Trophoblast cell (in vitro differentiated cells and primary cell): ENCODE results near the gene PDPK1.

Experiments
- DNase-seq, 2 donors: peaks; one replicate each; pipeline ENCODE4 v3.0.0-alpha.2; 2016
- H2AFZ ChIP-seq: 2 replicates; pipeline ENCODE4 v1.6.1; 2013; ENCODE audit warnings: low read length, moderate library complexity, mild to moderate bottlenecking; ENCODE audit not compliant: insufficient read depth, poor library complexity
- H2AK5ac ChIP-seq: 2 replicates; pipeline ENCODE4 v1.6.1; 2013; ENCODE audit warnings: mild to moderate bottlenecking, low read length
- H2BK120ac ChIP-seq: 2 replicates; pipeline ENCODE4 v1.6.1; 2013; ENCODE audit warnings: low read length, mild to moderate bottlenecking, moderate library complexity; ENCODE audit not compliant: insufficient read depth, poor library complexity
- H2BK12ac ChIP-seq: 2 replicates; pipeline ENCODE4 v1.6.1; 2013; ENCODE audit warnings: mild to moderate bottlenecking, low read length, moderate library complexity
- H2BK5ac ChIP-seq: 2 replicates; pipeline ENCODE4 v1.6.1; 2013; ENCODE audit warnings: low read length, low read depth, moderate library complexity, mild to moderate bottlenecking; ENCODE audit not compliant: poor library complexity
- H3K14ac ChIP-seq: 2 replicates; pipeline ENCODE4 v1.6.1; 2013; ENCODE audit warnings: mild to moderate bottlenecking, low read length
- H3K18ac ChIP-seq: 2 replicates; pipeline ENCODE4 v1.6.1; 2013; ENCODE audit warnings: mild to moderate bottlenecking, low read length
- H3K23ac ChIP-seq: 2 replicates; pipeline ENCODE4 v1.6.1; 2013; ENCODE audit warnings: low read length
- H3K27ac ChIP-seq: 2 replicates; pipeline ENCODE4 v1.5.1; 2013; ENCODE audit warnings: low read depth, mild to moderate bottlenecking, inconsistent platforms, low read length, moderate library complexity
- H3K27me3 ChIP-seq: 2 replicates; pipeline ENCODE4 v1.6.1; 2013; ENCODE audit warnings: inconsistent platforms, mild to moderate bottlenecking, low read length, moderate library complexity; ENCODE audit not compliant: insufficient read depth
- H3K36me3 ChIP-seq, 2 experiments: 1 replicate in 1 of 2; 2 replicates in 1 of 2; pipeline ENCODE4 v1.6.1; 2013; ENCODE audit warnings: low read length in 2 of 2, mild to moderate bottlenecking in 2 of 2, moderate library complexity in 1 of 2; ENCODE audit not compliant: insufficient read depth in 2 of 2, control insufficient read depth in 1 of 2
- H3K4ac ChIP-seq: 2 replicates; pipeline ENCODE4 v1.6.1; 2013; ENCODE audit warnings: low read depth, mild to moderate bottlenecking, low read length, moderate library complexity
- H3K4me1 ChIP-seq, 2 experiments: 1 replicate in 1 of 2; 2 replicates in 1 of 2; pipeline ENCODE4 v1.6.1; 2013; ENCODE audit warnings: low read length in 2 of 2, mild to moderate bottlenecking in 2 of 2, moderate library complexity in 1 of 2; ENCODE audit not compliant: insufficient read depth in 2 of 2, control insufficient read depth in 1 of 2
- H3K4me2 ChIP-seq: 2 replicates; pipeline ENCODE4 v1.6.1; 2013; ENCODE audit warnings: inconsistent platforms, mild to moderate bottlenecking, low read length, moderate library complexity
- H3K4me3 ChIP-seq: 2 replicates; pipeline ENCODE4 v1.5.1; 2013; ENCODE audit warnings: mild to moderate bottlenecking, low read depth, low read length, inconsistent platforms
- H3K79me1 ChIP-seq: one replicate; pipeline ENCODE4 v1.6.1; 2013; ENCODE audit warnings: low read length
- H3K79me2 ChIP-seq: 2 replicates; pipeline ENCODE4 v1.6.1; 2013; ENCODE audit warnings: low read length, mild to moderate bottlenecking; ENCODE audit not compliant: control insufficient read depth, insufficient read depth, poor library complexity
- H3K9ac ChIP-seq: 2 replicates; pipeline ENCODE4 v1.6.1; 2013; ENCODE audit warnings: mild to moderate bottlenecking, low read length
- H3K9me3 ChIP-seq: 2 replicates; pipeline ENCODE4 v1.6.1; 2013; ENCODE audit warnings: low read depth, mild to moderate bottlenecking, control low read depth, inconsistent platforms, low read length; ENCODE audit not compliant: insufficient read depth
- H4K12ac ChIP-seq: 2 replicates; pipeline ENCODE4 v1.6.1; 2013; ENCODE audit warnings: low read depth, mild to moderate bottlenecking, low read length, moderate library complexity
- H4K8ac ChIP-seq: 2 replicates; pipeline ENCODE4 v1.6.1; 2013; ENCODE audit warnings: low read depth, mild to moderate bottlenecking, low read length, moderate library complexity
- H4K91ac ChIP-seq: one replicate; pipeline ENCODE4 v1.6.1; 2013; ENCODE audit warnings: low read depth, mild to moderate bottlenecking, low read length, moderate library complexity
- WGBS: extraction: QIAGEN DNeasy Blood & Tissue Kit; methylation state at CpG from one replicate; pipeline ENCODE4 v1.1.7; 2013; ENCODE audit warnings: missing lambda C conversion rate; ENCODE audit not compliant: insufficient read length, insufficient coverage; ENCODE audit errors: extremely low coverage; 5-methylcytosine and 5-hydroxymethylcytosine counted together

The PDPK1 gene

DNA sequence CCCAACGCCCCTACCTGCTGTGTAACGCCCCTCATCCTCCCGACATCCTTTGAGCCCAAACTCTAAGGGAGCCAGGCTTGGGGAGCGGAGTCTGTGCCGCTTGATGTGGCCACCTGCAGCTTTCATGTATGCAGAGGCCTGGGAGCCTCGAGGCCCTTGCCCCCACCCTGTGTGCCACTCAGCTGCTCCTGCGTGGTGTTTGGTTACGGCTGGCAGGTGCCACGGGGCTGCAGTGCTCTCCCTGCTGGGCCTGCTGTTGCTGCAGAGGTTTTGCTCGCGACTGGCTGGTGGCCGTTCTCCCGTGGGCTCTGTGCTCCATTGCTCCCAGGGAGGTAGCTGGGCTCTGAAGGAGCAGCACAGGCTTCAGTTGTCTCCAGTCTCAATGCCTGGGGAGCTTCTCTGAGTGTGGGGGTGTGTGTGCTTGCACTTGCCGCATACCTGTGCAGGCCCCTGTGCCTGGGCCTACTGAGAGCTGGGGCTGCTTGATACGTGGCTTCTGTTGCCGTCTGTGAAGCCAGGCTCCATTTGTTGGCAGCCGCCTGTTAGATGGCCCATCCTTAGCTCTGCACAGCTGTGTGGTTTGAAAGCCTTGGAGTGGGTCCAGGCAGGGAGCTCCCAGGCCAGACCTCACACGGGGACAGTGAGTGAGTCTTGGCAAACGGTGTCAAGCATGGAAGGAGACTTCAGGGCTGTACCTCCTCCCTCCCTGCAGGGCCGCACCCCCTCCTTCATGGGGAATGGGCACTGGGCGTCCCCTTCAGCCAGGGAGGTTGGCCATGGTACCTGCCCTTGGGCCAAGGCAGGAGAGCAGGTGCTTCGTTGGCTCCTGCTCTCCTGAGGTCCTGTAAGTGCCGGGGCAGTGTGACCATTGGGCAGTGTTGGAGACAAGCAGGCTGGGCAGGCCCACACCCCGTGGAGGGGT, 47.2 kb downstream of the PDPK1 start:
- peak overlapping the region; percentile 15 for H3K4me3 ChIP-seq
- no peaks in the 10 kb centered on the region for H3K4me1 ChIP-seq
- no peak overlapping the region for H3K4me2 ChIP-seq
- no peak overlapping the region for H2BK5ac ChIP-seq
- H3K18ac ChIP-seq = peak overlapping the region; percentile 30
- no peak overlapping the region for H2BK120ac ChIP-seq
- no peak overlapping the region for H4K8ac ChIP-seq
- no peak overlapping the region for H3K4ac ChIP-seq
- no peak overlapping the region for H2AFZ ChIP-seq
- DNase-seq = no peak
- H3K27me3 ChIP-seq = no peaks in the 10 kb centered on the region
- no peak overlapping the region for H3K14ac ChIP-seq
- no peak overlapping the region for H2BK12ac ChIP-seq
- peaks cover 44% of the 10 kb centered on the region in 2 experiments for H3K36me3 ChIP-seq
- no peaks in the 10 kb centered on the region for H3K79me2 ChIP-seq
- H3K79me1 ChIP-seq = no peaks in the 10 kb centered on the region
- no peak overlapping the region for H2AK5ac ChIP-seq
- no peak overlapping the region for H3K9ac ChIP-seq
- H4K12ac ChIP-seq = peak overlapping the region; percentile 36
- H4K91ac ChIP-seq = no peak overlapping the region
- H3K27ac ChIP-seq = no peak overlapping the region
- no peak overlapping the region for H3K23ac ChIP-seq
- WGBS = no CpG with 5 or more reads among the region's 24 CpGs
- no peaks in the 10 kb centered on the region for H3K9me3 ChIP-seq

DNA sequence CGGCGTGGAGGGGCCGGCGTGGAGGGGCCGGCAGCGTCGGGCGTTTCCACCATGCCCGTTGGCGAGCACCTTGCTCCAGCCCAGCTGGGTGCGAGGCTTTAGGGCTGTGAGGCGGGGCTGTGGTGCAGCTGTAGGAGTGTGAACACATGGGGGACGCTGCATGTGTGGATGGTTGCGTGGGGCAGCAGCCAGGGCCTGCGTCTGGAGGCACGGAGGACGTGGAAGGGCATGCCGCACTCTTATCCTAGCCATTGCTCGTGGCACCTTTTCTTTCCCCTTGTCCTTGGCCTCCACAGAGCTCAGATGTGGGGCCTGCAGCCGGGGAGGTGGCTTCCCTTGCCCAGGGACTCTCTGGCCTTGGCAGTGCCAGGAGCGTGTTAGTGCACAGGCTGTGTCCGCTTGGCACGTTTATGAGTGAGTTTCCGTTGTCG, 47.8 kb downstream of the PDPK1 start:
- H3K79me1 ChIP-seq = no peaks in the 10 kb centered on the region
- H4K12ac ChIP-seq = no peak overlapping the region
- H2AFZ ChIP-seq = no peak overlapping the region
- H3K4me3 ChIP-seq = no peak overlapping the region
- H3K23ac ChIP-seq = no peak overlapping the region
- H3K27me3 ChIP-seq = no peaks in the 10 kb centered on the region
- no peak overlapping the region for H4K8ac ChIP-seq
- peaks cover 44 to 49% of the 10 kb centered on the region in 2 experiments for H3K36me3 ChIP-seq
- H2AK5ac ChIP-seq = no peak overlapping the region
- no peaks in the 10 kb centered on the region for H3K9me3 ChIP-seq
- WGBS = no CpG with 5 or more reads among the region's 25 CpGs
- H2BK120ac ChIP-seq = no peak overlapping the region
- no peaks in the 10 kb centered on the region for H3K79me2 ChIP-seq
- no peak overlapping the region for H3K18ac ChIP-seq
- H3K14ac ChIP-seq = no peak overlapping the region
- no peak overlapping the region for H3K9ac ChIP-seq
- H4K91ac ChIP-seq = no peak overlapping the region
- H2BK5ac ChIP-seq = no peak overlapping the region
- no peak overlapping the region for H2BK12ac ChIP-seq
- H3K4ac ChIP-seq = no peak overlapping the region
- H3K4me2 ChIP-seq = no peak overlapping the region
- no peak for DNase-seq
- no peak overlapping the region for H3K27ac ChIP-seq
- no peaks in the 10 kb centered on the region for H3K4me1 ChIP-seq

DNA sequence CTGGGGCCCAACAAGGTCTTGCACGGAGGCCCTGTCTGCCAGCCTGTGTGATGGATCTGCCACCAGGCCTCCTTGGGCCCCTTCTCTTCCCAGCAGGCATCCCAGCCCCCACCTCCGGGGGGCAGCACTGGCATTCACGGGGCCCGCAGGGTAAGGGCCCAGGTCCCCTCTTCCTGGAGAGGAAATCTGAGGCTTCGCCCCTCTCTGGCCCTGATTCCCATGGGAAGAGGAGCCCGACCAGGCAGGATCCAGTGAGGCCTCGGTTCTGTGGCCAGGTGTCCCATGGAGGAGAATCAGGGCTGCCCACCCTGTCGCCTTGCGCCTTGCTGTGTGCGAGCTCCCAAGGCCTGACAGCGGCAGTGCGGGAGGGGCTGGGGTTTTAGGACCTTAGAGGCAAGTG, 48.4 kb downstream of the PDPK1 start:
- Histone ChIP-seq H3K4me1 (no peaks in the 10 kb centered on the region), H3K9me3 (no peaks in the 10 kb centered on the region), H3K4me2 (no peak overlapping the region), H3K14ac (no peak overlapping the region), H2BK12ac (no peak overlapping the region), H3K79me1 (no peaks in the 10 kb centered on the region), H4K8ac (no peak overlapping the region), H3K27ac (no peak overlapping the region), H2AFZ (no peak overlapping the region), H3K4me3 (no peak overlapping the region), H2BK5ac (no peak overlapping the region), H3K79me2 (no peaks in the 10 kb centered on the region), H3K9ac (no peak overlapping the region), H4K91ac (no peak overlapping the region), H4K12ac (no peak overlapping the region), H2BK120ac (no peak overlapping the region), H3K27me3 (no peaks in the 10 kb centered on the region), H3K18ac (no peak overlapping the region), H3K36me3 (peaks cover 44 to 50% of the 10 kb centered on the region in 2 experiments), H2AK5ac (no peak overlapping the region), H3K23ac (no peak overlapping the region), H3K4ac (no peak overlapping the region)
- DNase-seq = no peak
- no CpG with 5 or more reads among the region's 12 CpGs for WGBS

DNA sequence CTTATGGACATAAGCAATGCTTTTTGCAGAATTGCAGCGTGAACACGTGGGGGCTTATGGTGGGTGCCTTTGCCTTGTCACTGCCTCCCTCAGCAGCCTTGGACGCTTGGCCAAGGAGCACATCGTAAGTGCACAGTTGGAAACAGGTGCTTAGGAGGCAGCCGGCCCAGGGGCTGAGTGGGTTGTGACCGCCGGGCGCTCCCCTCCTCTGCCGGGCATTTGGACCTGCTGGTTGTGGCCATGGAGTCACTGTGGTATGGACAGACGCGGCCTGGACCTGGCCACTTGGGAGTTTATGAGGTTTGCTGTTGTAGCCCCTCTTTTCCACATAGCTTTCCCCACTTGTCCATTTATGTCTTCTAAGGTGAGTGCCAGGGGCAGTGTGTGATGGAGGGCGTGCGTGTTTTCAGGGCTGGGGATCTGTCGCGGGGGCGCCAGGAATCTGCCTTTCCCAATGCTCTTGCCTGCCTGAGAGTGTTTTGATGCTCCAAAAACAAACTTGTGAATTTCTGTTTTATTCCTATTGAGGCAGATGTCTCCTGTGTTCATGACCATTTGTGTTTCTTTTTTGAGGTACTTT, 49.2 kb downstream of the PDPK1 start:
- Histone ChIP-seq H3K27ac (no peak overlapping the region), H2AFZ (no peak overlapping the region), H3K18ac (no peak overlapping the region), H2BK120ac (no peak overlapping the region), H2BK5ac (no peak overlapping the region), H3K4me1 (no peaks in the 10 kb centered on the region), H3K9ac (no peak overlapping the region), H2AK5ac (no peak overlapping the region), H3K36me3 (peaks cover 49 to 56% of the 10 kb centered on the region in 2 experiments), H3K4me3 (no peak overlapping the region), H3K4me2 (no peak overlapping the region), H3K4ac (no peak overlapping the region), H3K79me2 (no peaks in the 10 kb centered on the region), H4K8ac (no peak overlapping the region), H4K91ac (no peak overlapping the region), H3K27me3 (no peaks in the 10 kb centered on the region), H2BK12ac (no peak overlapping the region), H4K12ac (no peak overlapping the region), H3K9me3 (no peaks in the 10 kb centered on the region), H3K14ac (no peak overlapping the region), H3K23ac (no peak overlapping the region), H3K79me1 (no peaks in the 10 kb centered on the region)
- DNase-seq = no peak
- no CpG with 5 or more reads among the region's 16 CpGs for WGBS
